GM21390 (cell line): ENCODE data around the gene PSAP.
A peak's percentile ranks its signal among the peaks of the same experiment; 100 is the strongest.

Experiments
- ATAC-seq: cut with Tn5 transposase; IDR thresholded peaks from one replicate; pipeline ENCODE4 v1.9.1; 2021; ENCODE audit not compliant: unreplicated experiment

PSAP gene

GRCh38 chr10:71845410-71846405 is 5.3 kb downstream of the PSAP start:
- no peak for ATAC-seq

- ATAC-seq = no peak
Measured at GRCh38 chr10:71844695-71845094, 6.4 kb downstream of the PSAP start.

GRCh38 chr10:71844084-71844483 is 7.0 kb downstream of the PSAP start:
- no peak for ATAC-seq

- no peak for ATAC-seq
Measured at GRCh38 chr10:71842856-71843686, 8.0 kb downstream of the PSAP start.

DNA sequence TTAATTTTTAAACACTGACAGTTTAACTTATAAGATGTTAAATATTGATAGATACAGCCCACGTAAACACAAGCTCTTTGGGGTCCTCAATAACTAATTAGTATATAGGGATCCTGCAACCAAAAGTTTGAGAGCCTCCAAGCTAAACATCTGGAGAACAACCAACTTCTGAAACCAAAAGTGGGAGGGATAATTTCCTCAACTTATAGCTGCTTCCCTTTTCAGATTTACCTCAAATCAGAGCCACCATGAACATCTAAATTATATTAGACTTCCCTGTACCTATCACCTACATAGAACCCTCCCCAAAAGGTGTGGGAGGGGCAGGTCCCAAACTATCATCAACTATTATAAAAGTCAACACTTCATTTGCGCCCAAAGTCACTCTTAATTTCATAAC is 8.6 kb downstream of the PSAP start:
- no peak for ATAC-seq

DNA sequence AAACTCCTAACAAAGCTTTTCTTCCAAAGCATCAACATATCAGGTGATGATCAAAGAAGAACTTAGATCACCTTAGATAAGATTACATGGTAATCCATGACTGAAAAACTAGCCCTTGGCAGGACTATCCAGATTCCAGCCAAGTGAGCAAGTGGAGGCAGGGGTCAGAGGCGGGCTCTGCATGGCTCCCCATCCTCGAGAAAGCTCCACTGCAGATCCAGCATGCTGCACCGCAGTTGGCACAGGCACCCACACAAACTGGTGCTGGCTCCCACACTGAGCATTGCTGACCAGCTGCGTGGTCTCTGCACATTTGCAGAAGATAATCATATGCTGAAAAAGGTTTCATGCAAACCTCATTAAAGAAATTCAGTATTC is 10.1 kb downstream of the PSAP start:
- no peak for ATAC-seq

- no peak for ATAC-seq
Measured at GRCh38 chr10:71840177-71840957, 10.7 kb downstream of the PSAP start.

GRCh38 chr10:71838264-71839211 is 12.5 kb downstream of the PSAP start:
- no peak for ATAC-seq

- no peak for ATAC-seq
Measured at GRCh38 chr10:71837098-71837827, 13.8 kb downstream of the PSAP start.

- peak; percentile 31 for ATAC-seq
Measured at GRCh38 chr10:71836596-71836974, 14.5 kb downstream of the PSAP start.

- ATAC-seq = peak; percentile 90
Measured at GRCh38 chr10:71835671-71836595, 15.1 kb downstream of the PSAP start.

GRCh38 chr10:71834343-71834674 is 16.7 kb downstream of the PSAP start:
- ATAC-seq = no peak

- no peak for ATAC-seq
Measured at GRCh38 chr10:71833451-71834342, 17.4 kb downstream of the PSAP start.

DNA sequence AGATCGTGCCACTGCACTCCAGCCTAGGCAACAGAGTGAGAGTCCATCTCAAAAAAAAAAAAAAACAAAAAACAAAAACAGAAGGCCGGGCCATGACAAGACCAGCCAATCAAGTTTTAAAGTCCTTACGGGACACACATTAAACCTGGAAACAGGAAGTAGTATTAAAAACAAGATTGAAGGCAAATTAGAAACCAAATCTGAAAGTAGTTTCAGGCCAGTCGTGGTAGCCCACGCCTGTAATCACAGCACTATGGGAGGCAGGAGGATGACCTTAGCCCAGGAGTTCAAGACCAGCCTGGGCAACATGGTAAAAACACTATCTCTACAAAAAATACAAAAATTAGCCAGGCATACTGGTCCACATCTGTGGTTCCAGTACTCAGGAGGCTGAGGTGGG is 18.1 kb downstream of the PSAP start:
- ATAC-seq = no peak

DNA sequence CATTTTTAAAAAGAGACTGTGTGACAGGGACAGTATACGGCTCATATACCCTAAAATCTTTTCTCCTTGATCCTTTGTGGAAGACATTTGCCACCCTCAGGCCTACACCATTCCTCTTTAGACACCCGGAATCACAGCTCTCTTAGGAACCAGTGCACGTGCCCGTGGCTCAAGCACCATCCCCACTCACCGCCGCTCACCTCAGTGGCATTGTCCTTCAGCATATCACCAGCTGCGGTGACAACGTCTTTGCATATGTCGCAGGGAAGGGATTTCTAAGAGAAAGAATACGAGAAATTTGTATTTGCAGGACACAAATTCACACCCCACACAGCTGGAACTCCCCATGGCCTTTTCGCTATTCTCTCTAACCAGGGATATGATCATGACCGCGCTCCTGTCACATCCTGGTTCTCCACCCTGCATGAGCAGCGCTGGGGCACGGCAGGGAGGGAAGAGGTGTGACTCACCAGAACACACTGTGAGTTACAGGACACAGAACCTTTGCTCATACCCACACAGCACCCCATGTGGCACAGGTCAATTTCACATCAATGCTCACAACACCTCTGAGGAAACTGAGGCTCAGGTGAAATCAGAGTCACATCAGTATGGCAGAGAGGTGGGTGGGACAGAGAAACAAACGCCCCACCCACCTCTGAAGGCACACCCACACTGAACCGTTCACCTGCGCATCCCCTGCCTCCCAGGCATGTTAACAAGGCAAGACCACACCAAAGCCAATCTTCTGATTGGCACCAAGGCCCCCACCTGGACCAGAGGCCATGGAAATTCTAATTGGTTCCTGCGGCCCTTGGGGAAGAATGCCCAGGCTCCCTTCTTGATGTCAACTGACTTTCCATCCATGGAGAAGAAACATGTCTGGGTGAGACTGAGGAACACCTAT is 19.2 kb downstream of the PSAP start:
- ATAC-seq = no peak

- no peak for ATAC-seq
Measured at GRCh38 chr10:71830726-71831125, 20.3 kb downstream of the PSAP start.
